ENCODE data around the gene SPATS2L.

The SPATS2L gene

GRCh38 chr2:200435379-200435778 lies 128.9 kb downstream of the SPATS2L start:
- in situ Hi-C loops (cut with HindIII; ENCODE audit: low sequenced_read_pairs): no loop called here

- in situ Hi-C loops (cut with HindIII; ENCODE audit: low sequenced_read_pairs): no loop called here
These were observed 131.8 kb downstream of the SPATS2L start for GRCh38 chr2:200438251-200438650.

GRCh38 chr2:200438846-200439245 lies 132.4 kb downstream of the SPATS2L start:
- in situ Hi-C loops (cut with HindIII; ENCODE audit: low sequenced_read_pairs): no loop called here

GRCh38 chr2:200439981-200440380 lies 133.5 kb downstream of the SPATS2L start:
- in situ Hi-C loops (cut with HindIII; ENCODE audit: low sequenced_read_pairs): no loop called here

- in situ Hi-C loops (cut with HindIII; ENCODE audit: low sequenced_read_pairs): no loop called here
These were observed 136.0 kb downstream of the SPATS2L start for GRCh38 chr2:200442471-200442870.

GRCh38 chr2:200443376-200443775 lies 136.9 kb downstream of the SPATS2L start:
- in situ Hi-C loops (cut with HindIII; ENCODE audit: low sequenced_read_pairs): no loop called here

GRCh38 chr2:200443916-200444315 lies 137.4 kb downstream of the SPATS2L start:
- in situ Hi-C loops (cut with HindIII; ENCODE audit: low sequenced_read_pairs): no loop called here

- in situ Hi-C loops (cut with HindIII; ENCODE audit: low sequenced_read_pairs): no loop called here
These were observed 138.0 kb downstream of the SPATS2L start for GRCh38 chr2:200444530-200444929.

- in situ Hi-C loops (cut with HindIII; ENCODE audit: low sequenced_read_pairs): no loop called here
These were observed 138.8 kb downstream of the SPATS2L start for GRCh38 chr2:200445284-200445683.

- in situ Hi-C loops (cut with HindIII; ENCODE audit: low sequenced_read_pairs): no loop called here
These were observed 140.1 kb downstream of the SPATS2L start for GRCh38 chr2:200446612-200447011.

- in situ Hi-C loops (cut with HindIII; ENCODE audit: low sequenced_read_pairs): no loop called here
These were observed 140.8 kb downstream of the SPATS2L start for GRCh38 chr2:200447139-200447855.

GRCh38 chr2:200448455-200448854 lies 142.0 kb downstream of the SPATS2L start:
- in situ Hi-C loops (cut with HindIII; ENCODE audit: low sequenced_read_pairs): no loop called here

GRCh38 chr2:200449149-200449548 lies 142.7 kb downstream of the SPATS2L start:
- in situ Hi-C loops (cut with HindIII; ENCODE audit: low sequenced_read_pairs): no loop called here

- in situ Hi-C loops (cut with HindIII; ENCODE audit: low sequenced_read_pairs): no loop called here
These were observed 143.8 kb downstream of the SPATS2L start for GRCh38 chr2:200450288-200450687.

- in situ Hi-C loops (cut with HindIII; ENCODE audit: low sequenced_read_pairs): no loop called here
These were observed 145.0 kb downstream of the SPATS2L start for GRCh38 chr2:200451511-200451910.

- in situ Hi-C loops (cut with HindIII; ENCODE audit: low sequenced_read_pairs): no loop called here
These were observed 145.9 kb downstream of the SPATS2L start for GRCh38 chr2:200452377-200452776.

GRCh38 chr2:200453142-200453852 lies 146.8 kb downstream of the SPATS2L start:
- in situ Hi-C loops (cut with HindIII; ENCODE audit: low sequenced_read_pairs): no loop called here

- in situ Hi-C loops (cut with HindIII; ENCODE audit: low sequenced_read_pairs): no loop called here
These were observed 147.5 kb downstream of the SPATS2L start for GRCh38 chr2:200453853-200454534.

GRCh38 chr2:200454927-200455801 lies 148.7 kb downstream of the SPATS2L start:
- in situ Hi-C loops (cut with HindIII; ENCODE audit: low sequenced_read_pairs): no loop called here

GRCh38 chr2:200455958-200456421 lies 149.5 kb downstream of the SPATS2L start:
- in situ Hi-C loops (cut with HindIII; ENCODE audit: low sequenced_read_pairs): no loop called here

GRCh38 chr2:200456567-200456966 lies 150.1 kb downstream of the SPATS2L start:
- in situ Hi-C loops (cut with HindIII; ENCODE audit: low sequenced_read_pairs): no loop called here
